GM12892 (cell line): ENCODE measurements around the gene ATXN7.

ENCODE experiments used
- DNase-seq: peaks from one replicate; pipeline ENCODE4 v3.0.0; 2011; ENCODE audit not compliant: insufficient read length
- FAIRE-seq: peaks from 2 replicates; lab custom pipeline; 2011; peaks lifted over from hg19 to GRCh38; lab: Jason Lieb, UNC
- POLR2A ChIP-seq: IDR thresholded peaks from 2 replicates; pipeline ENCODE4 v1.6.1; 2011; ENCODE audit warnings: low read depth, low read length, control low read depth
- POLR2AphosphoS5 ChIP-seq: IDR thresholded peaks from 2 replicates; pipeline ENCODE4 v1.6.1; 2011; ENCODE audit warnings: low read depth, low read length, control low read depth
- TAF1 ChIP-seq: IDR thresholded peaks from 2 replicates; pipeline ENCODE4 v1.6.1; 2011; ENCODE audit warnings: low read depth, mild to moderate bottlenecking, control low read depth, low read length, borderline replicate concordance

Gene ATXN7

GRCh38 chr3:63960048-63960711, 96.5 kb downstream of the ATXN7 start:
- TF ChIP-seq POLR2AphosphoS5, result no peak
- TF ChIP-seq POLR2A, result no peak
- no peak for DNase-seq
- FAIRE-seq, result no peak

GRCh38 chr3:63961891-63962290, 98.2 kb downstream of the ATXN7 start:
- peak; percentile 36 for FAIRE-seq
- no peak for DNase-seq
- no peak for TF ChIP-seq POLR2AphosphoS5
- TF ChIP-seq POLR2A, result no peak
- no peak for TF ChIP-seq TAF1

DNA sequence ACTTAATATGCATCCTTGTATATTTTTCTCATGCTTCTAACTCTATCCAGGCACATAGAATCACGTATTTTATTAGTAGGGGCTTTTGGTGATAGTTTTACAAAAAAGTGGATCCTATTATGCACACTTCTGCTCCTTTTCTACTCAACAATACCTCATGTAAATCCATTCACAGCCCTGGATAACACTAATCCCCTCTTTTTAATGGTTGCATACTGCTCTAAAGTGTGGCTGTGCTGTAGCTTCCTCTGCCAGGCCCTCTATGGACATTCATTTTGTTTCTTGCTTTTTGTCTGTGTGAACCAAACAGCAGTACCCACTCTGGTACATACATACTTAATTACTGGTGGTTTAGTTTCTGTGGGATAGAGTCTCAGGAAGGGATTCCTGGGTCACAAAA, 99.8 kb downstream of the ATXN7 start:
- no peak for TF ChIP-seq POLR2A
- TF ChIP-seq TAF1, result no peak
- peak; percentile 5 for FAIRE-seq
- no peak for DNase-seq

- FAIRE-seq, result no peak
- no peak for DNase-seq
- TF ChIP-seq POLR2A, result no peak
- no peak for TF ChIP-seq TAF1
- TF ChIP-seq POLR2AphosphoS5, result no peak
Measured at GRCh38 chr3:63964681-63965485, 101.2 kb downstream of the ATXN7 start.

DNA sequence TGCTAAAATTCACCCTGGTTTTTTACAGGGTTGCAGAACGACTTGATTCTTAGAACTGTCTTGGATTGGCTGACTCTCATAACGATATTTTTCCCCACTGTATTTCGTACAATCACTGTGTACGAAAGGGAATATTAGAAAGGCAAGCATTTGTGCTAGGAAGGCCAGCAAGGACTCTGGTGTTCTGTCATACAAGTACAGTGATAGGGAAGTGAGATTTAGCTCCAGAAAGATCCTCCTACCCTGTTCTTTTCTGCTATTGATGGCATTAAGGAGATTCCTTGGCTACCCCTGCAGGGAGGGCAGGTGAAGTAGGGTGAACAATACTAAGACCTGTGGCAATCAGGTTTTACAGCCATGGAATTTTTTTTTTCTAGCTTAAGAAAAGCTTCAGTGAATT, 102.3 kb downstream of the ATXN7 start:
- DNase-seq (no peak), FAIRE-seq (no peak)
- TF ChIP-seq TAF1 (no peak), POLR2A (no peak), POLR2AphosphoS5 (no peak)

GRCh38 chr3:63966871-63967270, 103.2 kb downstream of the ATXN7 start:
- no peak for FAIRE-seq
- no peak for DNase-seq

GRCh38 chr3:63967675-63968611, 104.3 kb downstream of the ATXN7 start:
- no peak for TF ChIP-seq POLR2AphosphoS5
- TF ChIP-seq POLR2A, result no peak
- TF ChIP-seq TAF1, result no peak
- DNase-seq (no peak), FAIRE-seq (peak; percentile 90)

More at GRCh38 chr3:63966871-63967270, 103.2 kb downstream of the ATXN7 start:
- TF ChIP-seq POLR2A, result no peak
- TF ChIP-seq POLR2AphosphoS5, result no peak

GRCh38 chr3:63968612-63969350, 105.1 kb downstream of the ATXN7 start:
- DNase-seq, result no peak
- TF ChIP-seq TAF1, result no peak
- no peak for TF ChIP-seq POLR2AphosphoS5
- no peak for TF ChIP-seq POLR2A
- peak; percentile 40 for FAIRE-seq

GRCh38 chr3:63969876-63970275, 106.2 kb downstream of the ATXN7 start:
- no peak for DNase-seq
- TF ChIP-seq POLR2AphosphoS5 (no peak), POLR2A (no peak), TAF1 (no peak)
- FAIRE-seq, result no peak

GRCh38 chr3:63970631-63971475, 107.2 kb downstream of the ATXN7 start:
- TF ChIP-seq POLR2AphosphoS5, result no peak
- no peak for TF ChIP-seq TAF1
- no peak for TF ChIP-seq POLR2A
- no peak for DNase-seq
- no peak for FAIRE-seq
